HG03139 (cell line): ENCODE results near the gene TMEM98.
"Not testable (repeated sequence)": the region's sequence is repeated elsewhere in the genome, so short reads cannot be mapped to it uniquely, and the experiment has no call there.

ENCODE experiments used
- ATAC-seq: cut with Tn5 transposase; IDR thresholded peaks from one replicate; pipeline ENCODE4 v1.9.1; 2021; ENCODE audit not compliant: unreplicated experiment

Gene TMEM98

DNA sequence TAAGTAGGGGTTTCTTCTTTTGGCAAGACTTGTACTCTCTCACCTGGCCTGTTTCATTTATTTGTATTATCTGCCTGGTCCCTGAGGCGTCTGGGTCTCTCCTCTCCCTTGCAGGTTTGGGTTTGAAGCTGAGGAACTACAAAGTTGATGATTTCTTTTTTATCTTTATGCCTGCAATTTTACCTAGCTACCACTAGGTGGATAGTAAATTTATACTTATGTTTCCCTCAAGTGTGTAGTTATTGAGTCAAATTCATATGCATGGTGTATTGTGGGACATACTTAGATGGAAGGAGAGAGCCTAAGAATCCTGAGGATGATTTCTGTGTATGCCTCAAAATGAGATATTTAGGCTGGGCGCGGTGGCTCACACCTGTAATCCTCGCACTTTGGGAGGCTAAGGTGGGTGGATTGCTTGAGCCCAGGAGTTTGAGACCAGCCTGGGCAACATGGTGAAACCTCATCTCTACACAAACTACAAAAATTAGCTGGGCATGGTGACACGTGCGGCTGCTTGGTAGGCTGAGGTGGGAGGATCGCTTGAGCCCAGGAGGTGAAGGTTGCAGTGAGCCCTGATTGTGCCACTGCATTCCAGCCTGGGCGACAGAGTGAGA, 13.6 kb downstream of the TMEM98 start:
- no peak for ATAC-seq

DNA sequence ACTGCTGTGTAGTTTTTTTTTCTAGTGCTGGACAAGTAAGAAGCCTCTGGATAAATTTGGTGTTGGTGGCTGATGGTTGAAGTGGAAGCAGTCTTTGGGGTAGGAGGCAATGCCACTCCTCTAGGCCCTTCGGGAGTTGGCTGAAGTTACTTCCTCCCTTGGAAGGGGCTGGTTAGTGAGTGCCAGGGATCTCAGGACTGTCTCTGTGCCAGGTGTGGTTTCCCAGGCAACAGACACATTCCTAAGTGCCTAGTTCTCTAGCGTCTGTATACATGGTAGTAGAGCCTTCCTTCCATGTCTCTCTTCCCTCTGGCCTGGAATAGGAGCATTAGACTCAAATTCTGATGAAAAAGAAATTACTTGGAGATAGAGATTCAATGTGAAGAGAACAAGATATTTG, 15.3 kb downstream of the TMEM98 start:
- no peak for ATAC-seq

DNA sequence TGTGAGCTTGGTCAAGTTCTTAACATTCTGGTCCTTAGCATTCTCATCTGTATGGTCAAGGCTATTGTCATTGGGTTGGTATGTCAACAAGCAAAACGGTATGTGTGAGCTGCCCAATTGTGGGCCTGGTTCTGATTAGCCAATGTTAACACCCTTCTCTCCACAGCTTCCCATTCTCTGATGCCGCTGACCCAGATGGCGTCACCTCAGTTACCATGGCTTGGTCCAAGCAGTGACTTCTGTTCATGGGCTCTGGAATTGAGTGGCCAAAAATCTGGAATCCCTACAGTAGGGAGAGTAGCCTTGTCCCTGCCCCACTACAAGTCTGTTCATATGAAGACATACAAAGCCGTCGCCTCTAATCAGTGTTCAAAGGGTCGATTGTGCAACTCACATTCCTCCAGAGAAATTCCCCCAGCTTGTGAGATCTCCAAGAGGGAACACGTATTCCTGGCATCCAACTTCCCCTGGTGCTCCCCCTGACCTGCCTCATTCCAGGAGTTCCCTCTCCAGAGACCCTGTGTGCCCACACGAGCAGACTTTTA, 15.8 kb downstream of the TMEM98 start:
- ATAC-seq: no peak

DNA sequence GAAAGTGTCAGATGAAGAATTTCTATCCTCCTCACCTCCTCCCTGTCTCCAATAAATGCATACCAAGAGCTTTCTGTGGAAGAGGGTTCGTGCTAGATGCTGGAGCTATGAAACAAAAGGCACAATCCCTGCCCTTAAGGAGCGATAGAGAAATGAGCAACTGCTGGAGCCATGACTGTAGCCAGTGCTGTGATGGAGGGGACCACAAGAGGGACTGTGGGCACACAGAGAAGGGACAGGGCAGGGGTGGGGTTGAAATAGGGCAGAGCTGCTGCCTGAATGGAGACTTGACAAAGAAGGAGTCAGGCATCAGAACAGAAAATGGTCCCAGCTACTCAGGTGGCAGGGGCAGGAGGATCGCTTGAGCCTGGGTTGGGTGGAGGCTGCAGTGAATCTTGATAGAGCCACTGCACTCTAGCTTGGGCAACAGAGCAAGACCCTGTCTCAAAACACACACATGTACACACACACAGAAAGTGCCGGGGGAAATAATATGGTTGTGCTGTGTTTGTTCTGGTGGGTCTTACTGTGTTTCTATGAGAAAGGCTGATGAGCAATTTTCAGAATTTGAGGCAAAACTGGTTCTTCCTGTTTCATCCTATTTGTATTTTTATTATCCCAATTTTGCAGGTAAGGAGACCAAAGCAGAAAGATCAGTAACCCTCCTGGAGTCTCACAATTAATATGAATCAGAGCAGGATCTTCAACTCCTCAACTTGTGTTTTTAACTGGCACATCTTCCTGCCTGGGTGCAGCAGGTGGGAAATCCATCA, 16.5 kb downstream of the TMEM98 start:
- no peak for ATAC-seq

DNA sequence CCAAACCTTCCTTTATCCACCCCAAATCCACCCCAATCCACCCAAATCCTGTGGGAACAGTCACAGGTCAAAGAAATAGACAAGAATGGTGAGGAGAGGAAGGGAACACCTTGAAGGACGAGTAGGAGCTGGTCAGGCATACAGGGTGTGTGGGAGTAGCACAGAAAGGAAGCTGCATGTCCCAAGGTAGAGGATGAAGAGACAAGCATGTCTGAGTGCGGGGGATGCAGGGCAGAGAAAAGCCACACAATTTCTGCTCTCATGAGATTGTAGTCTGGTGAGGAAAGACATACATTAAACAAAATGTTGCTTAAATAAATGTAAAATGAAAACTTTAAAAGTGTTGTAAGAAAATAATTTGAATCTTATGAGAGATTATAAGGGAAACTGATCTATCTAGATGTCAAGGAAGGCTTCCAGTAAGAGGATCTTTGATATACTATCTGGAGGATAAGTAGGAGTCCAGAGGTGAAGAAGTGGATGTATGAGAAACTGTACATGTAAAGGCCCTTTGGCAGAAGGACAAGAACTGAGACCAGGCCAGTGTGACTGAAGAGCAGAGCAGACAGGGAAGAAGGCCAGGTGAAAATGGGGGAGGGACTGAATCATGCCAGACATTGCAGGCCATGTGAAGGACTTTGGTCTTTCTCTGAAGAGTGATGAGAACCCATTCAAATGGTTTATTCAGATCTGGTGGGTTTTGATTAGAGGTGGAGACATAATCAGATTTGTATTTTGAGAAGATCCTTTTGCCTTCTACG, 18.6 kb downstream of the TMEM98 start:
- ATAC-seq: no peak

DNA sequence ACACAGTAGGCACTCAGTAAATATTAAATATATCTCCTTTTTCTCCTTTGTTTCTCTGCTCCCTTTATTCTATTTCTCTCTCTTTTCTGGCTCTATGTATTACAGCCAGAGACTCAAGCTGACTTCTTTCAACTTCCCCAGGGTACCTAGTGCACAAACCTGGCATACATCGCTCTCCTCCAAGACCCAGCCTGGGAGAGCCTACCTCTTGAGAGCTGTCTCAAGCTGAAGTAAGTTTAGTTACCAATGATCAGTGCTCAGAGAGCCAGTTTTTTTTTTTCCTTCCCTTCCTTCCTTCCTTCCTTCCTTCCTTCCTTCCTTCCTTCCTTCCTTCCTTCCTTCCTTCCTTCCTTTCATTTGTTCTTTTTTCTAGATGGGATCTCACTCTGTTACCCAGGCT, 19.8 kb downstream of the TMEM98 start:
- ATAC-seq: no peak

DNA sequence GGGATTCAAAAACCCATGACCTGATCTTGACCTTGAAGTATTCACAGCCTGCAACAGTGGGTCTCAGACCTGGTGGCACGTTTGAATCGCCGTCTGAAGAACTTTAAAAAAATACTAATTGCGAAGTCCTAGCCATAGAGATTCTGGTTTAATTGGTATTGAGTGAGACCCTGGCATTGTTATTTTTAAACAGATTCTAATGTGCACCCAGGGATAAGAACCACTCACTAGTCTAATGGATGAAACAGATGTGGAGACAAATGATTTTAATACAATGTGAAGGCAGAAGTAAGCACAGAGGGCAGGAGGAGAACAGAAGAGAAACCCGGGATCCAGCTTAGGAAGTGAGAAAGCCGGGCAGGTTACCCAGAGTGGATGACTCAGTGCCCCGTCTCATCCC, 21.2 kb downstream of the TMEM98 start:
- no peak for ATAC-seq

DNA sequence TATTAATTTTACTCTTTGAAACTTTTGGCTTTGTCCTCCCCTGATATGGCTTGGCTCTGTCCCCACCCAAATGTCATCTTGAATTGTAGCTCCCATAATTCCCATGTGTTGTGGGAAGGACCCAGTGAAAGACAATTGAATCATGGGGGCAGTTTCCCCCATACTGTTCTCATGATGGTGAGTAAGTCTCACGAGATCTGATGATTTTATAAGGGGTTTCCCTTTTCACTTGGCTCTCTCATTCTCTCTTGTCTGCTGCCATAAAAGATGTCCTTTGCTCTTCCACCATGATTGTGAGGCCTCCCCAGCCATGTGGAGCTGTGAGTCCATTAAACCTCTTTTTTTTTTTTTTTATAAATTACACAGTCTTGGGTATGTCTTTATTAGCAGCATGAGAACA, 24.5 kb downstream of the TMEM98 start:
- not testable (repeated sequence) for ATAC-seq

DNA sequence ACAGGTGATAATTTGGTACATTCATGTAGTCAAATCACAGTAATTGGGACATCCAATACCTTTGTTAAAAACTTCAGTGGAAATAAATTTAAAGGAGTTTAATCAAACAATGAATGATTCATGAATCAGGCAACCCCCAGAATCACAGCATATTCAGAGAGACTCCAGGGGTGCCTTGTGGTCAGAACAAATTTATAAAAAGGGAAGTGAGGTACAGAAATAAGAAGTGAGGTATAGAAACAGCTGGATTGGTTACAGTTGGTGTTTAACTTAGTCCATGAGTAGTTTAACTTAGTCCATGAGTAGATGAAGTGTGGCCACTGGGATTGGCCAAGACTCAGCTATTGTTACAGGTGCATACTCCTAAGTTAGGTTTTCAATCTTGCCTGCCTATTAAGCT, 25.1 kb downstream of the TMEM98 start:
- ATAC-seq: no peak

DNA sequence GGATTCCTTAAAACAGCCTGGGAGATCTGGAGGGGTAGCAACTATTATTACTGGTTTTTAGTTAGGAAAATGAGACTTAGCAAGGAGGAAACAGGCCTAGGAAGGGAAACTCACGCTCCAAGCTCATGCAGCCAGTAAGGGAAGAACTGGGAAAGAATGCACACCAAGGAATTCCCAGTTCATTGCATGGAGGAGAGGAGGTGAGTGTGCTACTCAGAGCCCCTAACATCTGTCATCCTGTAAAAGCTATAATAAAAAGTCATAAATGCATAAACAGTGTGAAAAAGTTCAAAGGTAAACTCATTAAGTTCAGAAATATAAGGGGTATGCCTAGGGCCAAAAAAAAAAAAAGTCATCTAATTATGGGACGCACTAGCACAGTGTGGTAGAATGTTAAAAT, 25.9 kb downstream of the TMEM98 start:
- no peak for ATAC-seq

DNA sequence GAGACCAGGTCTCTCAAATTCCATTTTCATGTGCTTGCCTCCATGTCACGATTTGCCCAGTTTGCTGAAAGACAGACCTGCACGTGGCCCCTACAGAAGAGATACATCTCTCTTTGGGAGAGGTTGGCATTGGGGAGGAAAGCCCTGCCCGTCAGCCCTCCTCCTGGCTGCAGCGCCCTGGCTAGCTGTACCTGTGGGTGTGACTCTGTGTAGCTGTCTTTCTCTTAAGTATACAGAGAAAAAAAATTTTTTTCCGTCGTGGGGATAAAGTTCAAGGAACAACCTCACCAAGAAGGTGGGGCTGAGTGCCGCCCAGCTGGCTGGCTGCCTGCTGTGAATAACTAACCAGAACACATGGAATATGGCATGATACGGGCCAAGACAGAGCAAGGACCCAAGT, 26.5 kb downstream of the TMEM98 start:
- ATAC-seq: no peak

DNA sequence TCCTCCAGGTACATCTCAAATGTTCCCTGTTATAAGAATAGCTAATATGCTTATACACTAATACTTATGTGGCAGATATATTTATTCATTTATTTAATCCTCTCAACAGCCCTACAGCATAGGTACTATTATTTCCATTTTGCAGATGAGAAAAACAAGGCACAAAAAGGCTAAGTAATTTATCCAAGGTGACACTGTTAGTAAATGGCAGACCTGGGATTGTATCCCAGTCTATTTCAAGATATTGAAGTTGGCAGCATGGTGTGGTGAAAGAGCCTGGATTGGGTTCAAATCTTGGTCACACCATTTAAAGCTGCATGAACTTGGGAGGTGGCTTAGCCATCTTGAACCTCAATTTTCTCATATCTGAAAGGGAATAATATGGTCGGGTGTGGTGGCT, 27.2 kb downstream of the TMEM98 start:
- ATAC-seq: no peak

DNA sequence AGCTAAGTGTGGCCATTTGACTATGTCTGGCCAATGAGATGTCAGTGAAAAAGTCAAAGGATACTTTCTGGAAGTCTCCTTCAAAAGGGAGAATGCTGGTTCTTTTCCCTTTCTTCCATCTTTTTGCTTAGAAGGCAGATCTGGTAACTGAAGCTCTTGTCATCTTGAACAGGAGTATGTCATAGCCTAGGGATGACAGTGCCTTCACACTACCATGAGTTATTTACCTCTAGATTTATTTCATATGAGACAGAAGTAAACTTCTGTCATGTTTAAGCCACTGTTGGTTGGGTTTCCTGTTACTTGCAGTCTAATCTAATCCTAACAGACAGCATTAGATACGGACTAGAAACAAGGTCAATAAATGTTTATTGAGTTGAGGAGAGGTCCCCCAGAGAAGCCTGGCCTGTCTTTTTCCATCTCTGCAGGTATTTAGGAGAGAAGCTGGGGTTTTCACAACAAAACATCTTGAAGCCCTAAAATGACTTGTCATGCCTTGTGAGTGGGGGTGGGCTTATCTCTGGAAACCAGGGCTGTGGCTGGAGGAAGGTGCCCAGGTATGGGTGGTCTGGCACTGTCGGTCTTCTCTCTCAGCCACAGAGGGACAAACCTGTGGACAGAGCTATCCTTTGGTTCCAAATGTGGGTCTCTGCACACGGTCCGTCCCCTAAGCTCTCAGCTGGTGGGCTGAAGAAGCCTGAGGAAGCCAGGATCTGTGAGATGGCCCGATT, 28.5 kb downstream of the TMEM98 start:
- ATAC-seq: no peak

DNA sequence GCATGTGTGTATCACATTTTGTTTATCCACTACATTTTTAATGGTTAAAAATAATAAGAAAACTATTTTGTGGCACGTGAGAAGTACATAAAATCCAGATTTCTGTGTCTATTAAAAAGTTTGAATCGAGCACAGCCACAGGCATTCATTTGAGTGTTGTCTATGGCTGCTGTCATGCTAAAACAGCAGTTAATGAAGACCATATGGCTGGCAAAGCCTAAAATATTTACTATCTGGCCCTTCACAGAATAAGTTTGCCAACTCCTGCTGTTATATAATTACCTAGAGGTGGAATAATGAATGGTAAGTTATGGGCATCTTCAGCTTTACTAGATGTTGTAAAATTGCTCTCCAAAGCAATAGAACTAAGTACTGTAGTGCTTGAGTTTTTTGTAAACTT, 30.5 kb downstream of the TMEM98 start:
- ATAC-seq: no peak

DNA sequence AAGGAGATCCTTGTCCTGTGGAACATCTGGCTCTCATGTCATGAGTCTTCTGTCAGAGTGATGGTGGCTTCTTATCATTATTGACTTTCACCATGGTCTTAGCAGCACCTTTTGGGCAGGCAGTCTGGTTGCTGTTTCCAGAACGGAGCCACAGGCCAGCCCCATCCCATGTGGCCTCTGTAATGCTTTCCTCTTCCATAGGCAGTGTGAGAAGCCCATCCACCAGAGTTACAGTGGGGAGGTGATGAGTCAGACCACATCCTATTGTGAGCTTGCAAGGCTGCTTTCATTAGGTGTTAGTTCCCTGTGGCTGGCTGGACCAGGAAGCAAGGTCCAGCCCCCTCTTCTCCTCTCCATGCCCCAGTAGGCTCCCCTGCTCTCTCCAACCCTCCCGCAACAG, 32.9 kb downstream of the TMEM98 start:
- ATAC-seq: no peak

DNA sequence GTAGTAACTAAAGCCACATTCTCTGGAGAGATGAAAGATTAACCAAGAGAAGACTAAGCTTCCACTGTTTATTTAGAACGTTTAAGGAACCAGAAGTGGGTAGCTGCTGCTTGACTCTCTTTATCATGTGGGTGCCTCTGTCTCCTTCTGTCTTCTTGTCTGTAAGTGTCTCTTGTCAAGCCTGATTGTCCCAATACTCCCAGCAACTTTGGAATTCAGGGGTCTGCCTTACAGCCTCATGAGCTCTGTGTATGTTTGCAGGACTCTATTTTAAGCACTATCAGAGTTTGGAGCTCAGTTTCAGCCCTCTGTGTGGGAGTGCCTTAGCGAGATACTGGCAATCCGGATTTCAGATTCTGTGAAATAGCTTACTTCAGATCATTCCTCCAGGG, 34.4 kb downstream of the TMEM98 start:
- no peak for ATAC-seq

DNA sequence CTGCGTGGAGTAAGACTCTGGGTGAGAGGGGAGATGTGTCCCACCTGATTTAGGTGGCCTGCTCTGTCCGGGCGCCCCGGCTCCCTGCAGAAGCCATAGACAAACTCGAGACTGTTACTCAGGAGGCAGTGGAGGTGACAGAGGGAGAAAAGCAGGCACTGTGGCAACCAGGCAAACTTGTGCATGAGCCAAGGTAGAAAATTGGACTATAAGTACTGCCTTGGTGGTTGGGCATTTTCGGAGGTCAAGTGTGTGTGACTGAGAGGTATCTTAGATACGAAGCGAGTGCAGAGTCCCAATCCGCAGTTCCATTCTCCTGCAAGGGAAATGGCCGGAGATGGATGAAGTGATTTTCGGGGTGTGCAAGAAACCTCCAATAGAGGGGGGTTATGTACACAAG, 36.6 kb downstream of the TMEM98 start:
- ATAC-seq: no peak

DNA sequence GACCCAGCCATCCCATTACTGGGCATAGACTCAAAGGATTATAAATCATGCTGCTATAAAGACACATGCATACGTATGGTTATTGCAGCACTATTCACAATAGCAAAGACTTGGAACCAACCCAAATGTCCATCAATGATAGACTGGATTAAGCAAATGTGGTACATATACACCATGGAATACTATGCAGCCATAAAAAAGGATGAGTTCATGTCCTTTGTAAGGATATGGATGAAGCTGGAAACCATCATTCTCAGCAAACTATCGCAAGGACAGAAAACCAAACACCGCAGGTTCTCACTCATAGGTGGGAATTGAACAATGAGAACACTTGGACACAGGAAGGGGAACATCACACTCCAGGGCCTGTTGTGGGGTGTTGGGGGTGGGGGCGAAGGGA, 41.3 kb downstream of the TMEM98 start:
- ATAC-seq: not testable (repeated sequence)

DNA sequence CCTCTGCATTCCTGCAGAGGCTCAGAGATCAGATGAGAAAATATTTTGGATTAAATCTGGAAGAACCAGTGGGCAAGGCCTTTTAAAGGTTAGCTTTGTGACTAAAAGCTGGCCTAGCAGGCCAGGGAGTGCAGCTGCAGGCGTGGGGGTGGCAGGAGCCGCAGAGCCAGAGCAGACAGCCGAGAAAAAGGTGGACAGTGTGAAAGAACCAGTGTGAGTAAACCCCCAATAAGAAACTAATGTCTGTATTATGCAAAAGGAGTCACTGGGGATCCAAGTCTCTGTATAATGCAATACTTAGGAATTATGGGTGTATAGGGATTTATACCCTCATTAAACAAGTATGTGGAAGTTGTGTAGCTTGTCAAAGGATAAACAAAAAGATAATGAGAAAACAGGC, 42.3 kb downstream of the TMEM98 start:
- no peak for ATAC-seq

DNA sequence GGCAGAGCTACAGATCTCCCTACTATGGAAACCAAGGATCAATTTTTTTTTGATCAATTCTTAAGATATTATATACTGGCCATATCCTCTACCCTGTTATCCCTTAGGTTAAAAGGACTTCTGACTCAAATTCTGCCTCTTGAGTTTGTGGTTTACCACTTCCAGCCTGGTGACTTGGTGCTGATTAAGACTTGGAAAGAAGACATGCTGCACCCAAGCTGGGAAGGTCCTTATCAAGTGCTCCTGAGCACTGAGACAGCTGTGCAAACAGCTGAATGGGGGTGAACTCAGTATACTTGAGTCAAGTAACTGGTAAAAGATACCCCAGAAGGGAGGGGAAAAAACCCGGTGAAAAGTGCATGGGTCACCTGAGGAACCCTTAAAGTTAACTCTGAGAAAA, 43.2 kb downstream of the TMEM98 start:
- ATAC-seq: no peak

DNA sequence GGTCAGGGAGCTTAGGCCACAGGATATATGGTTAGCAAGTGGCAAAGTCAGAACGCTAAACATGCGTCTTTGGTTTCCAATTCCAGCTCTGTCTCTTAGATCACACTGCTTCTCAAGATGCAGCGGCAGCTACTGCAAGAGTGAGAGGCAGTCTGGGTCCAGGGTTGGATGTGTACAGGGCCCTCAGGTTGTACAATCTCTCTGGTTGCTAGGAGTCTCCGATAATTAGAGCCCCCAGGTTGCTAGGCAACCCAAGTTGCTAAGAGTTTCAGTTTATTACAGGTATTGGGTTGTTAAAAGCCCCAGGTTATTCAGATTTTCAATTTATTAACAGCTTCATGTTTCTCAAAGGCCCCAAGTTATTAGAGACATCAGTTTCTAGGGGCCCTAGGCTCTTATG, 48.2 kb downstream of the TMEM98 start:
- no peak for ATAC-seq
